ENCODE measurements around the gene ARHGAP26.
A peak's percentile ranks its signal among the peaks of the same experiment; 100 is the strongest.

The ARHGAP26 gene

DNA sequence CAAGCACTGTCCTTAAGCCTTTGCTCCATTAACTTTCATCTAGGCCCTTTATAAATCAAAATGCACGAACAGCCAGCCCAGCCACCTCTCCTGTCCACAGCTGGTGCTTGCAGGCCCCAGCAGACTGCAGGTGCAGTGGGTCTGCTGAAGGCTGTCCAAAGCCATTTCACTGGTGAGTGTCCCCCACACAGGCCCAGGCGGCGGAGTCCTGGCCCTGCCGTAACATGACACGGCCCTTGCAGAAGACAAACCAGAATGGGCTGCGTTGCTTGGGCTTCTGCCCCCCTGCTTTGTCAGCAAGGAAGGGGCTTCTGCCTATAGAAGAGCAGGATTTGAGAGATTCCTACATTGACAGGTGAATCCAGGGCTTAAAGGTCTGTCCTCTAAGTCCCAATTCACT is 444.7 kb downstream of the ARHGAP26 start:
- no peak for DNase-seq

- no peak for DNase-seq
Measured at GRCh38 chr5:143215690-143216089, 445.5 kb downstream of the ARHGAP26 start.

- no peak for DNase-seq
Measured at GRCh38 chr5:143216211-143216610, 446.0 kb downstream of the ARHGAP26 start.

DNA sequence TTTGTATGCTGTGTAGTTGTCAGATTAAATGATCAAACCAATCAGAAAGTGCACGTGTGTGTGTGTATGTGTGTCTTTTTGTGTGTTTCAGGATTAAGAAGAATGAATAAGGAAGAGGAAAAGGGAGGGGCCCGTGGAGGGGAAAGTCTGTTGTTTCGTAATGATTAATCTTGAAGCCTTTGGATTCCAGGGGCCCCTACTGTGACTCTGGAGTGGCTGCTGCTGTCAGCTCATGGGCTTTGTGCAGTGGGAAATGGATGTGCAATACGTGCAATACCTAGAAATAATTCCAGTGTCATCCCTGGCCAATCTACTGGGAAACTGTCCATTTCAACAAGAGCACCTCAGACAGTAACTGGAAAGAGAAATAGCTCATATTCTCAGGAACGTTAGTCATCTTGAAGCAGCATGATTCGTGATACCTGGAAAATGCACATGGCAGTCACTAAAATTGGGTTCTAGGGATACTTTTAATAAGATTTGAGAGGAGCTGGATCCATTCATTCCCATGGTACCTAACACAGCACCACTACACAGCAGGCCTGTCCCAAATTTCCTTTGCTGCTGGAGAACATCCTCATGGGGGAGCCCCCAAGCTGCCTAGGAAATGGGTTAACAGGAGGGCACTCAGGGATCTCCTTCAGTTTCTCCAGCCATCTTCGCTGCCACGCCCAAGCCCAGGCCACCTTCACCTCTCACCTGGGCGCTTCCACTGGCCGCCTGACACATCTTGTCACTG is 447.1 kb downstream of the ARHGAP26 start:
- DNase-seq = no peak

DNA sequence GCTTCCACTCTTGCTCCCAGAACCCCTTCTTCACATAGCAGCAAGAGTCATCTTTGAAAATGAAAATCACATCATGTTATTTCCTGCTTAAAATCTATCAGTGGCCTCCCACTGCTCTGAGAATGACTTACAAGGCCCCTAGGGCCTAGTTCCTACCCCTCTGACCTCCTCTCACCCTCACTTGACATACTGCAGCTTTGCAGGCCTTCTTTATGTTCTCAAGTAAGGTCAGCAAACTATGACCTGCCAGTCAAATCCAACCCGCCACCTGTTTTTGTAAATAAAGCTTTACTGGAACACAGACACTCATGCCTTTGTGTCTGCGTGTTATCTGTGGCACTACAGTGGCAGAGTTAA is 447.6 kb downstream of the ARHGAP26 start:
- DNase-seq = no peak

- DNase-seq = no peak
Measured at GRCh38 chr5:143218517-143219170, 448.5 kb downstream of the ARHGAP26 start.

GRCh38 chr5:143219696-143220095 is 449.5 kb downstream of the ARHGAP26 start:
- no peak for DNase-seq

- no peak for DNase-seq
Measured at GRCh38 chr5:143220748-143221251, 450.6 kb downstream of the ARHGAP26 start.

- DNase-seq = peak in 1 of 2 donors; percentile 33
Measured at GRCh38 chr5:143222287-143223231, 452.4 kb downstream of the ARHGAP26 start.

DNA sequence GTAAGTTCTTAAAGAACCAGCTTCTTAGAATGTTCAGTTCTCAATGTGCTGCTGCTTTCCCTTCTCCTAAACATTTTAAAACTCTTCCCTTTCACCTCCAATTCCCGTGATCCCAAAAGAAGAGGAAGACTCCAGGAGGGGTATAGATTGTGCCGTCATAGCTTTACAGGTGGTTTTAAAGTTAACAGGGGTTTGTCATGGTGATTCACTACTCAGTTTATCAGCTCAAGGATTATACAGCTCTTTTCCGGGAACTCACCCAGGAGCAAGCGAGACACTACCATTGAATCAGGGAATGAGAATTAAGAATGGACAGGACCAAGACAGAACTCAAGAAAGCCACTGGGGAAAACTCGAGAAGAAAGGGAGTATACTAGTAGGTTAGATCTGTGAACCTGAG is 454.5 kb downstream of the ARHGAP26 start:
- DNase-seq = no peak

DNA sequence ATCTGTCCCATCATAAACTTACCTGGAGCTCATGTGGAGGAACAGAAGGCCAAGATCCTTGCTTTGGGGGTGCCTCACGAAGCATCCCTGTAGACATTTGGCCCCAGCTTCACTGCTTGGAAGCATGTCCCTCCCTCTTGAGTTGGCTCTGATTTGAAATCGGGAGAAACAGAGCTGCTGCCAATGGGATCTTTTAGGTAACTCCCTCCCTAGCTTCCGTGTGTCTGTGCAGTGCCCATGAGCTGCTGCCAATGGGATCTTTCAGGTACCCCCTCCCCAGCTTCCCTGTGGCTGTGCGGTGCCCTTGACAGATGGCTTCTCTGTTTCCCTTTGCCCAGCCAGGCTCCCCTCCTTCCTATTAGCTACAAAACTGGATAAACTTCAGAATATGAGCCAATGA is 455.3 kb downstream of the ARHGAP26 start:
- DNase-seq = no peak

GRCh38 chr5:143226361-143226760 is 456.2 kb downstream of the ARHGAP26 start:
- DNase-seq = no peak

- DNase-seq = no peak
Measured at GRCh38 chr5:143226872-143227271, 456.7 kb downstream of the ARHGAP26 start.

DNA sequence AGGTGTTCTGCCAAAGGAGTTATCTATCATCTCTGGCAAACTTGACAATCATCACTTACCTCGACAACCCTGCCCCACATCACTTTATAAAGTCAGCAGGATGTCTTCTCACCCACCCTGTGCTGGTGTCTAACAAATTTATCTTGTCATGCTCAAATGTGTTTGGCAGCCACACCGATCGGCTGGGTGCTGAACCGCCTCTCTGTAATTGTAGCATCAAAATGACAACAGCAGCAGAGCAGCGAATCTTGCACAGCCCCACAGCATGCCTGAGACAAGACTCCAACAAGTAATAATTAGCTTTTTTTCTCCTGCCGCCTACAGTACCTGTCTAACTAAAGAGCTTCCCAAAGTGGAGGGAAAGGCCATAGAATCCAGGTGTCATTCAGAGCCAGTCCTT is 457.1 kb downstream of the ARHGAP26 start:
- no peak for DNase-seq

DNA sequence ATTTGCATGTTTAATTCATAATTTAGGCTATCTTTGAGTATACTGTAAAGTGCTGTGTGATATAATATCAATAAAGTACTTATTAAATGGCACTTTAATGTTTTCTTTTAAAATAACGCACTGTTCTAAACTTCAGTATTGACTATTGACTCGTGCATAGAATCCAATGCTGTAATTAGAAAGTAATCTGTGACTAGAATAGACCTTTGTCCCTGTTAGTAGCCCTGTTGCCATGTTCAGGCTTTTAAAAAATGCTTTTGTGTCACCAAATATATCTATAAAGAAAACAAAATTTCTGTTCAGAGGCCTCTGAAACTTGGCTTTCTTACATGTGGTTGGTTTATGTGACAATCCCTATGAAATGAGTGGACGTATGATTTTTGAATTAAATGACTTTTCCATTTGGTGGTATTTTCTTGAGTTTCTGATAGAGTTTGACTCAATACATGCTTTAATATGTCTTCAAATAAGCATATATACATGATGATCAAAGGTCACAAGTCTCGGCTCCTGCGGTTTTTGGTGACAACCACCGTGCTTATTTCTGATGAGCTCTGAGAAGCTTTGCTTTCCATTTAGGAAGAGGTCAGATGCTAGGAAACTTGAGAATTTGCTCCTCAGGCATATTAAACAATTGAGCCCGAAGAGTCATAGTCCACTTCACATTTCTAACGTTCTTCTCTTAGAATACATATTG is 458.6 kb downstream of the ARHGAP26 start:
- DNase-seq = no peak

DNA sequence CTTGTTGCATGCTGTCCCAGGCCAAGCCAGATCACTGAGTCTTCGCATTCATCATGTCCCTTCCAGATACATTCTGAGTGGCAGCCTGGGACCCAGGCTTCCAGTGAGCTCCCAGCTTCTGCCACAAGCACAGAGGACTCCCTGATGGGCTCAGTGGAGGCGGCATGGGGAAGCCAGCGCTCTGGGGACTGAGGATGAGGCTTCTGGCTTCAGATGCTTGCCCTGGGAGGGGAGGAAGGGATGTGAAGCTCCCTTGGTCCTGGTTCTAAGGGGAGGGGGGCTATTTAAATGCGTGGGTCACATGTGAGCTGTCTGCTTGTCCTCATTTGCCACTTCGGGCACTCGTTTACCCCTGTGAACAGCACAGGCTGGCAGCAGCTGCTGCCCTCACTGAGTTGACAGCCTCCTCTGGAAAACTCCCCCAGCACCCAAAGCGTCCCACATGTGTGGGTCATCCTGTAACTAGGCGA is 459.3 kb downstream of the ARHGAP26 start:
- DNase-seq = peak in 1 of 2 donors; percentile 5

DNA sequence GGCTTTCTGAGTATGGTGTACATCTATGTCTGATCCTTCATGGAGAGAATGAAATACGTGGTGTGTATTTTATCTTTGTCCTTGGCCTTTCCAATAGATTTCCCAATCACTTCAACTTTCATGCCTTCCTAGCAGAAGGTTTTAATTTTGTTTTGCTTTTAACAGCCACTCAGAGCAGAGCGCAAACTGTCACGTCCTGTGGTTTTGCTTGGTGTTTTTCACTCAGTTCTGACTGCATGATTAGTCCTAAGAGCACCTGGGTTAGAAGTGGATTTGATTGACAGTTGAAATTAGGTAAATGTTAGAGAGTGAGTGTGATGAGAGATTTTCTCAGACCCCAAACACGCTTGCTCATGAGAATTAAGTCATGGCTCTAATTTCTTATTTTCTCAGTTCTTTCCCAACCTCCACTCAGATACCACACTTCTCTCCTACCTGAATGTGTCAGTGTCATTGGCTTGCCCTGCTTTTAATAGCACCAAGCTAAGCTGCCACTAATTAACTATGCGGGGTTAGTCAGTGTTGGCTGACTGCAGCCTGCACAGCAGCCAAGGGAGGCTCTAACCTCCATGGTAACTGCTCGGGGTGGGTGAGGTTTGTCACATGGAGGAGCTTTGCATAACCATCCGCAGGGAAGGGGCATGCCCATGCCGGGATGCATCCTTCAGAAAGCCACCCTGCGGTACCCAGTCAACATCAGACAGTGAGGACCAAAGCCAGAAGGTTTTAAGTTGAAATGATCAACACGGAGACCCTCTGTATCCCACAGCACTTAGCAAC is 459.9 kb downstream of the ARHGAP26 start:
- DNase-seq = peak in 1 of 2 donors; percentile 15

DNA sequence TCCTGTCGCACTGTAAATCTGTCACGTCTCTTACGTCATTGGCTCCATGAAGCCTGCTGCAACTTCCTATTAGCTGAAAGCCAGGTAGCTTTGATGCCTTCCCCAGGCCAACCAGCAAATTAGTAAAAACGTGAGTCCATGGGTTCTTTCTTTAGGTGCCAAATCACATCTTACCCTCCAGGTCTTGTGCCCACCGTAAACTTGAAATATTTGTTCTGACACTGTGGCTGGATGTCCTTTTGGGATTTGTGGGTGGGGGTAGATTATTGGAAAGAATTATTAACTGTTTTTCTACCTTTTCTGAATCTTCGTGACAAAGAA is 460.5 kb downstream of the ARHGAP26 start:
- DNase-seq = no peak

- no peak for DNase-seq
Measured at GRCh38 chr5:143231416-143231815, 461.2 kb downstream of the ARHGAP26 start.

DNA sequence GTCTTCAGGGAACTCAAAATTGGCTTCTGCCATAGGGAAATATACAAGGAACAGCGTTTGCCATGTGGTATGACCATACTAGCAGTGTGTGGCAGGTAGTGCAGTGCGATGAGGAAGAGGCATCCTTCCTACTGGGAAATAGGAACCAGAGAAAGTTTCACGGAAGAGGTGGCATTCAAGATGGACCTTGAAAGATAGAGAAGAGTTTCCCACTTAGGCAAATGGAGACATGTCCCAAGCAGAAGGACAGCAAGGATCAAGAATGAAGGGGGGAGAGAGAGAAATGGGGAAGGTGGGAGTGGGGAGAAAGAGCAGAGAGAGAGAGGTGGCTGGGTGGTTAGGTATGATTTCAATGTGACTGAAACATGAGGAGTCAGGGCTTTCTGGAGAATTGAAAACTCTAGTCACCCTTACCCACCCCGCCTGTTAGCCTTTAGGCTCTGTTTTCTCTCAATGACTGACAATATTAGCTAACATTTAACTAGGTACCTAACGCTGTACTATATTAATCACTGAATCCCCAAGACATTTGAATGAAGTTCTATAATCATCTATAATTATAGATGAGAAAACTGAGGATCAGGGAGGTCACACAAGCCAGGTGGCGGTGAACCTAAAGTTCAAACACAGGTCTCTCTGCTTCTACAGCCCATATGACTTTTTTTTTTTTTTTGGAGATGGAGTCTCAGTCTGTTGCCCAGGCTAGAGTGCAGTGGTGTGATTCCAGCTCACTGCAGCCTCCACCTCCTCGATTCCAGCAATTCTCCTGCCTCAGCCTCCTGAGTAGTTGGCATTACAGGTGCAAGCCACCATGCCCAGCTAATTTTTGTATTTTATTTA is 462.0 kb downstream of the ARHGAP26 start:
- no peak for DNase-seq

DNA sequence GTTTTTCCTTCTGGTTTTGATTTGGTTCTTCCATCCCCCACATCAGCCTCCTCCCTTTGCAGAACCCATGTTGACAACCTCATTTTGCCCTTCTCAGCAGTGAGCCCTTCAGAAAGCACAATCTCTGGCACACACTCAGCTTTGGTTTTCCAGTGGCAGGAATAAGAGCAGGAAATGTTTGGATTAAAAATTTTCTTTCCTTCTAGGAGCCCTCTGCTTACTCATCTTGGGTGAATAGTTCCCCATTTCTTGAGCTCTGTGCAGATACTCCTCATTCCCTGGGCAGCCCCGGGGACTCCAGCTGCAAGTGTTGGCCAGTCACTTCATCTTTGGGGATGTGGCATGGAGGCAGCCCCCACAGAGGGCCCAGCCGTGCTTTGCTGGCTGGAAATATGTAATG is 462.9 kb downstream of the ARHGAP26 start:
- DNase-seq = no peak

Data from activated CD4-positive, alpha-beta T cell treated with anti-CD3 and anti-CD28 coated beads for 4 hours (primary cell).